Activated CD8-positive, alpha-beta memory T cell treated with anti-CD3 and anti-CD28 coated beads, Interleukin-2, amount 50 U/mL, for 1 hour (primary cell): ENCODE results near the gene ACTA1.
"Not testable (repeated sequence)": the region's sequence is repeated elsewhere in the genome, so short reads cannot be mapped to it uniquely, and the experiment has no call there.

ENCODE experiments used
- DNase-seq: peaks from one replicate; pipeline ENCODE4 v3.0.0-alpha.2; 2020; ENCODE audit errors: extremely low read depth

Gene ACTA1

GRCh38 chr1:229409616-229410369, 24.1 kb downstream of the ACTA1 start:
- DNase-seq, result no peak

- no peak for DNase-seq
Observed at GRCh38 chr1:229408458-229409037, 25.3 kb downstream of the ACTA1 start.

DNA sequence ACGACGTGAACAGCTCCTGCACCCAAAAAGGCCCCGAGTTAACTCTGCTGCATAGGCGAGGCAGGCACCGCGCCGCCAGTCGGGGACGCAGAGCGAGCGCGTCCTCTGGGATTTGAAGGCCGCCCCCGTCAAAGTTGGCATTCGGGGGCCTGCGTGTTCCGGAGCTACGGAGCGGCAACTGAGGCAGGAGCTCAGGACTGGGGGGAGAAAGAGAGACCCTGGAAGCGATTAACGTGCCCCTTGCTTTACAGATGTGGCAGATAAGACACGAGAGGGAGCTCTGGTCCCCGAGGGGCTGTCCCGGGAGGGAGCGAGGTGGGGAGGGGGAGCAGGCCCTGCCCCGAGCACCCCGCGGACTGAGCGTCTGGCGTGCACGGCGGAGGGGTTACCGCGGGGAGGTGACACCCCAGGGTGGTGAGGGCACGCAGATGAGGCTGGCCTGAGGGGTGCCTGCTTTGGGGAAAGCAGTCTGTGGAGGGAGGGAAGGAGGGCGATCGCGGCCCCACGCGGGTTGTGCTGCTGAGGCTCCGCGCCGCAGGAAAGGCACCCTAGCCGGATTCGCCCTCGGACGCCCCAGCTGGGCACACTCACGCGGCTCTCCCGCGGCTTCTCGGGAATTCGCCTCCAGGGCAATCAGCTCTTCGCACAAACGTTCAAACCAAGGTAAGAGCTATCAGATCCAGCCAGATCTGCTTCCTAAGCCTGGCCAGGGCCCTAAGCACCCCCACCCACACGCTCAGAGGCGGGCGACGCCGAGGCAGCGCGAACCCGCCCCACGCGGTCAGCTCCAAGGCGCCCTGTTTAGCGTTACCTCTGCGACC, 26.5 kb downstream of the ACTA1 start:
- DNase-seq, result no peak

GRCh38 chr1:229406798-229407197, 27.1 kb downstream of the ACTA1 start:
- no peak for DNase-seq

DNA sequence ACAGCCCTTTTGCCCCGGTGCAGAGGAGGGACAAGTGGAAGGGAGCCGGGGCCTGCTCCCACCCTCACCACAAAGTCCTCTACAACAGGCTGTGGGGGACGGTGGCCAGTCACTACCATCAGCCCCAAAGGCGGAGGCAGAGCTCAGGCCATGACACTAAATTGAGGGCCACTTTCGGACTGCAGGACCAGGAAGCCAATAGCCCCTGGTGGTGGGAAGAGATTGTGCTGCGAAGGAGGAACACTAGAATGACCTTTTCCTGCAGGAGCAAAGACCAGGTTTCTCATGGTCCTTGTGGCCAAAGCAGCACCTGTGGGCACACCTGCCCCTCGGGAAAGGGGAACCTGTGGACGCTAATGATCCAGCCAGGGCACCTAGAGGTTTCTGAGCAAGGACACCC, 30.3 kb downstream of the ACTA1 start:
- DNase-seq, result no peak

GRCh38 chr1:229402993-229403392, 30.9 kb downstream of the ACTA1 start:
- DNase-seq, result no peak

DNA sequence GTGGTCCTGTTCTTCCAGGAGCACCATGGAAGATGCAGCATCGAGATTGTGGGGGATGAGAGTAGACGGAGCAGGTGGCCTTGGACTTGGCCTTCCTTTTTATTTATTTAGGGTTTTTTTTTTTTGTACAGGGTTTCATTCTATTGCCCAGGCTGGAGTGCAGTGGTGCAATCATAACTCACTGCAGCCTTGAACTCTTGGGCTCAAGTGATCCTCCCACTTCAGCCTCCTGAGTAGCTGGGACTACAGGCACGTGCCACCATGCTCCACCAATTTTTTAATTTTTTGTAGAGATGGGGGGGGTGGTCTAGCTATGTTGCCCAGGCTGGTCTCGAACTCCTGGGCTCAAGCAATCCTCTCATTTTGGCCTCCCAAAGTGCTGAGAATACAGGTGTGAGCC, 31.6 kb downstream of the ACTA1 start:
- not testable (repeated sequence) for DNase-seq

GRCh38 chr1:229397762-229398161, 36.1 kb downstream of the ACTA1 start:
- no peak for DNase-seq

GRCh38 chr1:229396585-229397206, 37.2 kb downstream of the ACTA1 start:
- no peak for DNase-seq

DNA sequence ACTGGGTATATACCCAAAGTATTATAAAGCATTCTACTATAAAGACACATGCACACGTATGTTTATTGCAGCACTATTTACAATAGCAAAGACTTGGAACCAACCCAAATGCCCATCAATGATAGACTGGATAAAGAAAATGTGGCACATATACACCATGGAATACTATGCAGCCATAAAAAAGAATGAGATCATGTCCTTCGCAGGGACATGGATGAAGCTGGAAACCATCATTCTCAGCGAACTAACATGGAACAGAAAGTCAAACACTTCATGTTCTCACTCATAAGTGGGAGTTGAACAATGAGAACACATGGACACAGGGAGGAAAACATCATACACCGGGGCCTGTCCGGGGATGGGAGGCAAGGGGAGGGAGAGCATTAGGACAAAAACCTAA, 39.4 kb downstream of the ACTA1 start:
- DNase-seq, result not testable (repeated sequence)

DNA sequence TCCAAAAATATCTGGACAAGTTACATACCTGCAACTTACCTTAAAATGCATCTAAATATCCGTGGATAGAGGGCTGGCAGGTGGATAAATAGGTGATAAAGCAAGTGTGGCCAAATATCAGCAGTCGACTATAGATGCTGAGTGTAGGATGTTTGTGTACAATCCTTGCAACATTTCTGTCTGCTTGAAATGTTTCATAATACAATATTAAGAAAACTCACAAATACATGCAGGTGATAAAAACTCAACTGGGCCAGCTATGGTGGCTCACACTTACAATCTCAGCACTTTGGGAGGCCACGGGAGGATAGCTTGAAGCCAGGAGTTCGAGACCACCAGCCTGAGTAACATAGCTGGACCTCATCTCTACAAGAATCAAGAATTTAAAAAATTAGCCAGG, 41.0 kb downstream of the ACTA1 start:
- DNase-seq, result no peak

- DNase-seq, result no peak
Observed at GRCh38 chr1:229390130-229390529, 43.8 kb downstream of the ACTA1 start.

GRCh38 chr1:229388897-229389580, 44.9 kb downstream of the ACTA1 start:
- DNase-seq, result no peak

- no peak for DNase-seq
Observed at GRCh38 chr1:229385853-229386456, 47.9 kb downstream of the ACTA1 start.

GRCh38 chr1:229384822-229385221, 49.1 kb downstream of the ACTA1 start:
- no peak for DNase-seq

GRCh38 chr1:229383961-229384360, 49.9 kb downstream of the ACTA1 start:
- DNase-seq, result no peak

DNA sequence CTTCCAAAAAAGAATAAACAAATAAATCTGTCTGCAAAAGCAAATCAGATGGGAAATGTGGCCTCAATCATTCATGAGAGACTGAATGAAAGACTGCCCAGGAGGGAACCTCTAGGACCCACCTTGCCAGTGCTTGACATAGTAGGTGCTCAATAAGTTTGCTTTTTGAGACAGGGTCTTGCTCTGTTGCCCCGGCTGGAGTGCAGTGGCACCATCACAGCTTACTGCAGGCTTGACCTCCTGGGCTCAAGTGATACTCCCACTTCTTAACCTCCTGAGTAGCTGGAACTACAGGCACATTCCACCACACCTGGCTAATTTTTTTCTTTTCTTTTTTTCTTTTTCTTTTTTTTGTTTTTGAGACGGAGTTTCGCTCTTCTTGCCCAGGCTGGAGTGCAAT, 50.7 kb downstream of the ACTA1 start:
- no peak for DNase-seq
